ENCODE data around the gene INSIG1.

INSIG1 gene

GRCh38 chr7:155353256-155353897 lies 55.7 kb downstream of the INSIG1 start:
- no peak for DNase-seq

GRCh38 chr7:155354371-155355048 lies 56.8 kb downstream of the INSIG1 start:
- no peak for DNase-seq

- no peak for DNase-seq
These were observed 57.5 kb downstream of the INSIG1 start for GRCh38 chr7:155355176-155355575.

DNA sequence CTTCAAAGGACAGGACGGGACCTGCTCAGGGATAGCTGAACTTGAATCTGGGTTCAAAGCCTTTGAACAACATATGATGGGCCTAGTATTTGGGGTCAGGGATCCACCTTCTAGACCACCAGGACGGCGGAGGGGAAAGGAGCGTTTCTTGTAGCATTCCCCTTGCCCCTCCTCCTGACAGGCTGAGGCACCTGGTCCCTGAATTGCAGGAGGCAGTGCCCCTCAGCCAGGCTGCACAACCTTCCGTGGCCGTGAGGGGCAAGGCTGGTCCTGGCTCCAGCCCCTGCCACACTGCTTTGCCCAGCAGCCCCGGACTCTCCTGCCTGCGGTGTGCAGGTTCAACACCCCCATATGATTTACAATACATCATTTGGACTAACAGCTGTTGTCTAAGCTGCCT lies 58.1 kb downstream of the INSIG1 start:
- no peak for DNase-seq

- no peak for DNase-seq
These were observed 58.8 kb downstream of the INSIG1 start for GRCh38 chr7:155356323-155357105.

- DNase-seq, result no peak
These were observed 59.9 kb downstream of the INSIG1 start for GRCh38 chr7:155357573-155358041.

DNA sequence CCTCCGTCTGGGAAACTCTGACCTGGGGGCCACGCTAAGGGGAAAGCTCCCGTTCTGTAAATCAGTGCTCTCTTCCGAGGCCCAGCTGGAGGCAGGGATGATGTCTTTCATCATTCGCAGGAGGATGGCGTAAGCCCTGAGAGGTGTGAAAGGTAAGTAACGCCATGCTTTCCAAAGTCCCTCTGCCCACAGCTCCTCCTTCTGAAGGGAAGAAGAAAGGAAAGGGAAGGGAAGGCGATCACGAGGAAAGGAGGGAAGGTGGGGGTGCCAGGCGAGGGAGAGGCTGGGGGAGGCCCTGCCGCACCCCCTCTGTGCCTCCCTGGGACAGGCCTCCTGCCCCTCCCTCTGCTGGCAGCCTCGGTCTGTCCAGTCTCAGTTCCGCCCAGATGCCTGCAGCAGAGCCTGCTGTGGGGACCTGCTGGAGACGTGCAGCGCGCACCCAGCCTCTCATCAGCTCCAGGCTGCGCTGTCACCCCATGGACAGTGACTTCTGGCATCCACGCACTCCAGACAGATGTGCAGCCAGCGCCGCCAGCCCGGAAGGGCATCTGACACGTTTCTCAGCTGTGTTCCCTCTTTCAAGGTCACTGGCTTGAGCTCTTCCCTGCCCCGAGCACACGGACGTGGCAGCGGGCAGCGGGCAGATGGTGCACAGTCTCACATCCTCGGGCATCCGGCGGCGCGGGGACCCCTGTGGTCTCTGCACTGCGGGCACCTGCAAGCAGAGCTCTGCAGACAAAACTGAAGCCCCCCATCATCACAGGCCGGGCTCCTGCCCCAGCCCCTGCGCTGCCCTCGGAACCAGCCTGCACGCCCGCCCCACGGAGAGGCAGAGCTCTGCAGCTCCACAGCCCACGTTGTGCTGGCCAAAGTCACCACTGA lies 60.6 kb downstream of the INSIG1 start:
- DNase-seq, result no peak

DNA sequence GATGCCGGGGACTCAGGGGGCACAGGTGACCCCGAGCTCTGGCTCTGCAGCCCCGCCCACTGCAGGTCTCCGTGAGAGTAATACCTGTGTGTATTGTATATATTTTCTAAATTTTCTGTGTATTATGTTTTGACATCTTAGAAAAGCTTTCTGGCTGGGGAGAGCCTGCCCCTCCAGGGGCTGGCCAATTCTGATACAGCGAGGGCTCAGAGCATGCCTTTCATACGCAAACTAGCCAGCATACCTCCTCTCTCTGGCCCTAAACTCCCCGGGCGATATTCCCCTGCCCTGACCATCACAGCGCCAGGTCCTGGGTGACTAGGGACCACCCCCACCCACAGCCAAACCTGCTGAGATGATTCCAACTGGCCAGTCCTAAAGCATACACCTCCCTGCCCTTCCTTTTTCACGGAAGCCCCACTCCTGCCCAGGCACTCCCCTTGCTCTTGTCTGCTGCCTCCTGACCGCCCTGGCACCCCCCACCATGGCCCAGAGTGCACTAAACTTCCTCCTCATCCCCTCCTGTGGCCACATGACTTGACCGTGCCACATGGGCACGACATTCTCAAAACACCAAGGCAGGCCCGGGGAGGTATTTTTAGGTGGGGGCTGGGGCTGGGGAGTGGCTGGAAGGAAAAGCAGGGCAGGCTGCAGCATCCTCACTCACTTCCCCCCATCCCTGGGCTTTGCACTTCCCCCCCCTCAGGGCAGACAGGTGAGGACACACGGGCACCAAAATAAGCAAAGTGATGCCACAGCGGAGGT lies 61.5 kb downstream of the INSIG1 start:
- no peak for DNase-seq

Data from NCI-H1105 treated with DMSO at 0.1 percent for 48 hours (cell line).